NOMO-1 treated with dmso at 0.1 percent for 144 hours (cell line): Measurements from ENCODE around the gene ACTBL2.
A peak's percentile ranks its signal among the peaks of the same experiment; 100 is the strongest.
"Not testable (repeated sequence)": the region's sequence is repeated elsewhere in the genome, so short reads cannot be mapped to it uniquely, and the experiment has no call there.

Experiments
- DNase-seq: peaks from one replicate; lab custom pipeline; 2025; ENCODE audit not compliant: unreplicated experiment; lab: John Stamatoyannopoulos, UW

ACTBL2 gene

GRCh38 chr5:57482671-57483106, at the start of gene ACTBL2:
Gene ACTBL2, minus strand, starts transcription at chr5:57482811. Its CDS starts 104 bp downstream, at chr5:57482707.
- no peak for DNase-seq

GRCh38 chr5:57531333-57531732, 48.7 kb upstream of the ACTBL2 start:
- no peak for DNase-seq

GRCh38 chr5:57529864-57530263, 47.3 kb upstream of the ACTBL2 start:
- DNase-seq = no peak

- DNase-seq = no peak
Observed at GRCh38 chr5:57527870-57528269, 45.3 kb upstream of the ACTBL2 start.

GRCh38 chr5:57524348-57525060, 41.9 kb upstream of the ACTBL2 start:
- DNase-seq = no peak

GRCh38 chr5:57522477-57522876, 39.9 kb upstream of the ACTBL2 start:
- not testable (repeated sequence) for DNase-seq

DNA sequence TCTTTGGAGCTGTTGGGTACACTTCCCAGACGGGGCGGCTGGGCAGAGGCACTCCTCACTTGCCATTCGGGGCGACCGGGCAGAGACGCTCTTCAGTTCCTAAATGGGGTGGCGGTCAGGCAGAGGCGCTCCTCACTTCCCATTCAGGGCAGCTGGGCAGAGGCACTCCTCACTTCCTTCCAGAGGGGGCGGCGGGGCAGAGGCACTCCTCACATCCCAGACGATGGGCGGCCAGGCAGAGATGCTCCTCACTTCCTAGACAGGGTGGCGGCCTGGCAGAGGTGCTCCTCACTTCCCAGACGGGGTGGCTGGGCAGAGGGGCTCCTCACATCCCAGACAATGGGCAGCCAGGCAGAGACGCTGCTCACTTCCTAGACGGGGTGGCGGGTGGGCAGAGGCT, 35.8 kb upstream of the ACTBL2 start:
- DNase-seq = not testable (repeated sequence)

- DNase-seq = no peak
Observed at GRCh38 chr5:57517250-57517649, 34.6 kb upstream of the ACTBL2 start.

DNA sequence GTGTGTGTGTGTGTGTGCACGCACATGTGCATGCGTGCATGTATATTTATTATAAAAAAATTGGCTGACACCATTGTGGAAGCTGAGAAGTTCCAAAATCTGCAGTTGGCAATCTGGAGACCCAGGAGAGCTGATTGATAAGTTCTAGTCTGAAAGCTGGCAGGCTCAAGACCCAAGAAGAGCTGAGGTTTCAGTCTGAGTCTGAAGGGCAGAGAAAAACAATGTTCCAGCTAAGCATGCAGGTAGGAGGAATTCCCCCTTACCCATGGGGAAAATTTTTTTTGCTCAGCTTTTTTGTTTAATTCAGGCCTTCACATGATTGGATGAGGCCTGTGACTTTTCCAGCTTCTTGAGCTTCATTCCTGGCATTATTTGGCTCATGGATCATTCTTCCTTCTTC, 31.2 kb upstream of the ACTBL2 start:
- DNase-seq = no peak

DNA sequence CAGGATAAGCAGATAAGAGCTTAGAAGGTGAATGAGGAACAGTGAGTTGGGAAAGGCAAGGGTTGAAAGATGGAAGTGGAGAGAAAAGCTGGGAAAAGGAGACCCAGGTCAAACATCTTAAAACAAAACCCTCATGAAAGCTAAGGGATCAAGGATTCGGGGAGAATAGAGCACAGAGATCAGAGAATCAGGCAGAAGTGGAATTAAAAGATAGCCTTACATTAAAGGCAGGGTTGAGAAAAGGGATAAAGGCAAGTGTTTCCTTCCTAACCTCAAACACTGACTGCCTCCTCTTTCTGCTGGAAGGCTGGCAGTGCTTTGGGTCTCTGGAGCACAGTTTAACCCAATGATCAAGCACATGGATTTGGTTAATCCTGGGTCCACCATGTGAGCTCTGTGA, 28.7 kb upstream of the ACTBL2 start:
- DNase-seq = no peak

- DNase-seq = no peak
Observed at GRCh38 chr5:57509501-57510260, 27.1 kb upstream of the ACTBL2 start.

DNA sequence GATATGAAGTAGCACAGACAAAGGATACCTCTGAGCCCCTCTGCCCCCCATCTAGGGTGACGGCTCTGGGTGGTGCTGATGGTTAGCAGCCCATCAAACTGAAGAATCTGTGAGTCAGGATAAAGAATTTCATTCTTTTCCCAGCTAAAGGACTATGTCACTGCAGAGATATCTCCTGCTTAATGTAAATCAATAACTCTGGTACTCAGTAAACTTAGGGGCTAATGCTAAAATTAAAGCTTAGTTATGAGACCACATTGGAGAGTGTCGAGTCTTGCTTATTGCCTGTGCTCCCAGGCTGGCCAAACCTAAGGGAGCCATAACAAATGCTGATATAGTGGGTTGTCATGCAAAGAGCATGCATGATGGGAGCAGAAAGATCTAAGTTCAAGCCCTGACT, 25.6 kb upstream of the ACTBL2 start:
- no peak for DNase-seq

- no peak for DNase-seq
Observed at GRCh38 chr5:57505272-57506200, 22.9 kb upstream of the ACTBL2 start.

DNA sequence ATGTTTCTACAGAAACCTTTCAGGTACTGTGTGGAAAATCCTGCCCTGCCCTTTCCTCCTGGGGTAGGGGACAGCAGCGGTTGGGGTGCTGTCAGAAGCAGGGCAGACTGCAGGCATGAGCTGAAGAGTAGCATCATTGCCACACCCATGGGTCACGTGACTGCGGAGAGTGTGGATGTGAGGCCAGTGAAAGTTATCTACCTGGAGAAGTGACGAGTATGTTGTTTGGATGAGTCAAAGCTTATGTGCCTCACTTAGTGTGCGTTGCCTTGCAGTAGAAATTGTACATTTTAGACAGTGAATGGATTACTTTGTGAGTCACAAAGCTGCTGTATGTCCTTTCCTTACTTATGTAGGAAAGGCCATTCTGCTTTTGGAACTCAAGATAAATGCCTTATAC, 21.7 kb upstream of the ACTBL2 start:
- DNase-seq = no peak

DNA sequence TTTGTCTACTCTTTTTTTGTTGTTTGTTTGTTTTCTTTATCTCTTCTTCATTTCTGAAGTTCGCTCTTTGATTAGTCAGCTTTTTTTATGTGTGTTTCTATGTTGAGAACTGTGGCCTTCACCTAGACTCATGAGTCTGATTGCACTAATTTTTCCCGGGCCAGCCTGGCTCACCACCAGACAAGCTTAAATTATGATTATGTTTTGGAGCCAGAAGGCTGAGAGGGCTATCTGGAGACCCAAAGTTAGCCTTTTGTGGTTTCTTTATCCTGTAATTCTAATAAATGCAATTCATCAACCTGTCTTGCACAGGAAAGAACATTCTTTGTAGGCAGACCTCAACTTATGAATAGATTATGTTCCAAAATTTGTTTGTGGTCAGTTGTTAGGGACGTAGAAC, 20.8 kb upstream of the ACTBL2 start:
- no peak for DNase-seq

- no peak for DNase-seq
Observed at GRCh38 chr5:57501414-57502201, 19.0 kb upstream of the ACTBL2 start.

DNA sequence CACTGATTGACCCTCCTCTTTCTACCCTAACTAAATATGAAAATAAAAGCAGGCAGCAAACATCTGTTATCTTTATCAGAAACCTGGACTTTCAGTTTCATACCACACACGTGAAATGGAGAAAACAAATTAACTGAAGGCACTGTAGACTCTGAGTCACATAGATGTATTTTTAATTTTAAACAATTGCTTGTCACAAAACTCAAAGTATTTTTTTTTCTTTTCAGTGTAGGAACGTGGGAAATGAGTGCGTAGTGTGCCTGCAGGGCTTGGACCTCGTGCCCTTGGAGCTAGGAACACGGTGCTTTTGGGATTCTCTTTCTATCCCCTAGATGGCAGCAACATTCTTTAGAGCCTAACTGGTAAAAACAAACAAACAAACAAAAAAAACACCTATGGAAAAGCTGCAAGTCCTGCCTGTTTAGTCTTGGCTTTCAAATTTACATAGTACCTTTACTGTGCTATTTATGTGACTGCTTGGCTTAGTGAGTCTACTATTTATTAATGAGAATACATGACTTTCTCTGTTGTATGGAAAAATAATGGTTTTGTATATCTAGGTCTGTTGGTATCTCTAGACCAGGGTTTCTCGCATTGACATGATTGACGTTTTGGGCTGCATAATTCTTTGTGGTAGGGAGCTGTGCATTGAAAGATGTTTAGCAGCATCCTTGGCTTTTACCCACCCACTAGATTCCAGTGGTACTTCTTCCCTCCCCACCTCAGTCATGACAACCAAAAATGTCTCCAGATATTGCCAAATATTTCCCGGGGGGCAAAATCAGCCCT, 16.8 kb upstream of the ACTBL2 start:
- DNase-seq = peak; percentile 13

- DNase-seq = no peak
Observed at GRCh38 chr5:57497733-57498132, 15.1 kb upstream of the ACTBL2 start.

- no peak for DNase-seq
Observed at GRCh38 chr5:57495285-57496086, 12.9 kb upstream of the ACTBL2 start.
